GM12865 (cell line): ENCODE results near the gene SCAP.
A peak's percentile ranks its signal among the peaks of the same experiment; 100 is the strongest.

Source experiments
- DNase-seq: peaks from one replicate; pipeline ENCODE4 v3.0.0; 2010; ENCODE audit warnings: low read depth
- H3K4me3 ChIP-seq: 2 replicates; pipeline ENCODE4 v1.5.1; 2011; ENCODE audit warnings: mild to moderate bottlenecking, low read depth, low read length, control low read depth
- CTCF ChIP-seq: IDR thresholded peaks from 2 replicates; pipeline ENCODE4 v1.5.1; 2011; ENCODE audit warnings: low read length, control low read depth, low read depth, inconsistent platforms; ENCODE audit not compliant: insufficient read depth; ENCODE audit errors: missing control alignments

The SCAP gene

DNA sequence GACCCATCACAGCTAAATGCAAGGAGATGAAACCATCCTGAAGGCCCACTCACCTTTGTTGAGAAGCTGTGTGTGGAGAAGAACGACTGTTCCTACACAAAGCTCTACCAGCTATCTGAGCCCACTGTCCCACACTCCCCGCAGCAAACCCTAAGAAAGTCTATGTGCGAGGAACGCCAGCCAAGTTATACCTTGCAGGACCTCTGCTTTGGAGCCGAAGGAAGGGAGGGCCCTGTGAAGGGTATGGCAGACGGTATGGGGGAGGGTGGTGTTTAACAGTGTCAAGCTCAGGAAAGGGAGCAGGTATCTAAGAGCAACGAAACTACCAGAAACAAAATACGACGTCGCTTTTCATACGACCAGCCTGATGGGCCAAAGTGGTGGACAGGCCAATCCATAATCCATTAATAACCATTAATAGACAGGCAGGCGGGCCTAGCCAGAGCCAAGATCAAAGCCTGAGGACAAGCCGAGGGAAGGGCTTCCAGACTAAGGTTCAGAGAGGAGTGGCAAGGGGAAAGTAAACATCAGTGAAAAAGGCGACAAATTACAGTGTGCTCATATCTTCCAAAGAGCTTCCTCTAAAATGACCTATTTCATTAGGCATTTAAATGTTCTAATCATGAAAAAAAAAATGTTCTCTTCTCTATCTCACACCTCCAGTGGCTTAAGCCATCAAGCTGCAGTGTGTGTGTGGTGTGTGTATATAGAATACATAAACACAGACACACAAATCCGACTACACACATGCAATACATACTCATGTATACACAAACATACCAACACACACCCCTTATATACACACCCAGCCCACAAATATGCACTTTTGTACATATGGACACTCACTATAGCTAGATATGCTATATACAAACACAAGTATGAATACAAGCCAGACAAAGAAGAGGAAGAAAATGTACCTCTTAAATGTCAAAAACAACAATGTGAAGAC is 51.0 kb downstream of the SCAP start:
- TF ChIP-seq CTCF, result no peak
- no peak overlapping the region for H3K4me3 ChIP-seq
- no peak for DNase-seq

GRCh38 chr3:47423548-47424145 is 52.1 kb downstream of the SCAP start:
- no peak for DNase-seq
- TF ChIP-seq CTCF, result no peak

DNA sequence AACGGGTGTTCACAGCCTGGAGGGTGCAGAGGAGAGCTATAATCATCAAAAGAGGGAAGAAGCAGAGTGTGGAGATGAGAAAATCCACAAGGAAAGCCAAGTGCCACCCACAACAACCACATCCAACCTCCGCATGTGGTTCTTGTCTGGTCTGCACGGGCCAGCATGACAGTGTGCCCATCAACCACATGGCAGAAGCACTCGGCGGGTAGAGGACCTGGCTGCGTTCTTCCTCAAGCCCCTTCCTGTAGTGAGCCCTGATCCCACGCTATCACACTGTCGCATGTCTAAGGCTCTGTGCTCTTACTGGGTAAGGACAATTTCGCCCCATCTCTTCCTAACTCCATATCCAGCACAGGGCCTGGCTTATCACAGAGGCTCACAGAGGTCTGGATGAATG is 53.0 kb downstream of the SCAP start:
- TF ChIP-seq CTCF, result no peak
- no peak overlapping the region for H3K4me3 ChIP-seq
- no peak for DNase-seq

More at GRCh38 chr3:47423548-47424145, 52.1 kb downstream of the SCAP start:
- H3K4me3 ChIP-seq, result no peak overlapping the region

GRCh38 chr3:47421741-47422649 is 53.7 kb downstream of the SCAP start:
- no peak overlapping the region for H3K4me3 ChIP-seq
- peak; percentile 14 for TF ChIP-seq CTCF
- DNase-seq, result no peak

DNA sequence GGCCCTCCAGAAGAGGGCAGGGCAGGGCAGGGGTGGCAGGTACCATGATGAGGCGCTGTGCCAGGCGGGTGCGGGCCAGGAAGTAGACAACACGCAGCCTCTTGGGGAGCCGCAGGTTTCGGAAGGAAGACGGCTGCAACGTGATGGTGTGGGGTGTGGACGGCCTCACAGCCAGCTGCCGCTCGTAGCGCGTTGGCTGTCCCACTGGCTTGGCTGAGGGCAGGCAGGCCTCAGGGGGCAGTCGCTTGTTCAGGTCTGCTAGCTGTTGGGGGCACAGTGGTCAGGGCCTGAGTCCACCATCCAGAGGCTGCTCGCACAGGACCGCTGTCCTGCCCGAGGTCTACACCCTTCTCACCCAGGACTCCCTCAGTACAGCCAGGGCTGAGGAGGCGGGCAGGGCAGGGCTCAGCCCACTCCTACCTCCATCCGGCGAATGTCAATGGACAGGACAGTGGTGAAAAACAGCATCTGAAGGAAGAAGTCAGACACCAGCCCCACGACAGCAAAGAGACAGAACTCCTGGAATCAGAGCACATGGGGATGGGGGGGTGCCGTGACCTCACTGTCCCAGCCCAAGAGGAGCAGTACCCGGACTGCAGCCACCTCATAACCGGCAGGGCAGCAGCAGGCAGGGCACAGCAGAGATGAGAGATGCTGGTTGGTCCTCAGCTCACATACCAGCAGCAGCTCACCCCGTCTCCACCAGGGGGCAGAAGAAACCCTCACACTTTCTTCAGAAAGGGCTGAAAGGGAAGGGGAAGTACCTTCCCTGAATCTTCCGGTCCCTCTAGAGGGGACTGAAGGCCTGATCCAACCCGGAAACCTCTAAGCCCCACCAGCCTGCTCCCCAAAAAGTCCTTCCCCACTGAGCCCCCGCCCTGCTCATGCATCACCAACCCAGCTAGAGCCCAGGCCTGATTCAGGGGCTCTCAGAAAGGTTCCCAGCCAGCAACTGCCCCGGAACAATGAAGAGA is 54.9 kb downstream of the SCAP start:
- peak; percentile 94 for DNase-seq
- H3K4me3 ChIP-seq, result no peak overlapping the region
- TF ChIP-seq CTCF, result peak; percentile 99

- no peak for DNase-seq
- no peak for TF ChIP-seq CTCF
- no peak overlapping the region for H3K4me3 ChIP-seq
Measured at GRCh38 chr3:47420044-47420430, 55.7 kb downstream of the SCAP start.
